NCI-H187 treated with DMSO at 0.1 percent for 48 hours (cell line): ENCODE measurements around the gene PRKCG.
"Not testable (repeated sequence)": the region's sequence is repeated elsewhere in the genome, so short reads cannot be mapped to it uniquely, and the experiment has no call there.

Experiments used
- DNase-seq: peaks from one replicate; lab custom pipeline; 2025; lab: John Stamatoyannopoulos, UW

Gene PRKCG

GRCh38 chr19:53944933-53945332 lies 62.9 kb downstream of the PRKCG start:
- no peak for DNase-seq

GRCh38 chr19:53945441-53945840 lies 63.4 kb downstream of the PRKCG start:
- no peak for DNase-seq

- DNase-seq = no peak
Measured at GRCh38 chr19:53945998-53946397, 64.0 kb downstream of the PRKCG start.

GRCh38 chr19:53947624-53948023 lies 65.6 kb downstream of the PRKCG start:
- DNase-seq = no peak

DNA sequence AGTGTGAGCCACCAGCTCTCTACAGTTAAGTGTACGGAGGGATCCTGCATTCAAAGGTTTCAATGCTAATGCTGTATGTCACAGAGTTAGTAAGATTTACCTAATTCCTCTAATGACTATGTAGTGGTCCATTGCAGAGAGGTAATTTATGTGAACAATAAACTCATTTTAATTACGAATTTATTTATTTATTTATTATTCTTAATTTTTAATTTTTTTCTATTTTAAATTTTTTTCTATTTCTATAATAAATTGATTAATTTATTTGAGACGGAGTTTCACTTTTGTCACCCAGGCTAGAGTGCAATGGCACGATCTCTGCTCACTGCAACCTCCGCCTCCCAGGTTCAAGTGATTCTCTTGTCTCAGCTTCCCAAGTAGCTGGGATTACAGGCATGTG lies 66.6 kb downstream of the PRKCG start:
- not testable (repeated sequence) for DNase-seq

DNA sequence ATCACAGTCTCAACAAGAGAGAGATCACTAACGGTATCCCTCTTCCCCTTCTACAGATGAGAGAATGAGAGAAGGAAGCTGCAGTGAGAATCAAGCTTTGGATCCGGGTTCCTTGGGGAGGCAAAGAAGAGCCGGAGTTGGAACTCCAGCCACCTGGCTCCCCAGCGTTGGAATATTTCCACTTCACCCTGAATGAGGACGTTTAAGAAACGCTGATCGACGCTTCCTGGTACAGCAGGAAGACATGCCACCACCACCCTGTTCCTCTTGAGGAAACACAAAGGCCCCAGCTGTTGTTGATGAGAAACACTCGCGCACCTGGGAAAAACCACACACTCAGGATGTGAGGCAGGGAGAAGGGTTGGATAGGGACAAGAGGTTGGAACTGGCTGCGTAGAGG lies 69.4 kb downstream of the PRKCG start:
- DNase-seq = no peak

DNA sequence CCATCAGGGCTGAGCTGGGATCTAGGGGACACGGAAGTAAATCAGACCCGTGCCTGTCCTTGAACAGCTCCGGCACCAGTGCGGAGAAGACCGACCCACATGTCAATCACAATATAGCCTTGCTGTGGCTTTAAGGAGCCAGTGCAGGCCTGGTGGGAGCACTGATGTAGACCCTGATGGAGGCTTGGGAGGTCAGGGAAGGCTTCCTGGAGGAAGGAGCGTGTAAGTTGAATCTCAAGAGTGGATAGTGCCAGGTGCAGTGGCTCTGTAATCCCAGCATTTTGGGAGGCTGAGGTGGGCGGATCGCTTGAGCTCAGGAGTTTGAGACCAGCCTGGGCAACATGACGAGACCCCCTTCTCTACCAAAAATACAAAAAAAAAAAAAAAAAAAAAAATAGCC lies 70.0 kb downstream of the PRKCG start:
- DNase-seq = no peak

GRCh38 chr19:53953383-53953782 lies 71.4 kb downstream of the PRKCG start:
- no peak for DNase-seq
